ENCODE results near the gene FBXW11.

- TF ChIP-seq CTCF (IDR thresholded peaks at IDR 0.05) (no peak), EP300 (IDR thresholded peaks at IDR 0.05) (no peak)
Measured at GRCh38 chr5:171882118-171882517, 124.3 kb downstream of the FBXW11 start.
